ENCODE results near the gene ZNF157.

The ZNF157 gene

DNA sequence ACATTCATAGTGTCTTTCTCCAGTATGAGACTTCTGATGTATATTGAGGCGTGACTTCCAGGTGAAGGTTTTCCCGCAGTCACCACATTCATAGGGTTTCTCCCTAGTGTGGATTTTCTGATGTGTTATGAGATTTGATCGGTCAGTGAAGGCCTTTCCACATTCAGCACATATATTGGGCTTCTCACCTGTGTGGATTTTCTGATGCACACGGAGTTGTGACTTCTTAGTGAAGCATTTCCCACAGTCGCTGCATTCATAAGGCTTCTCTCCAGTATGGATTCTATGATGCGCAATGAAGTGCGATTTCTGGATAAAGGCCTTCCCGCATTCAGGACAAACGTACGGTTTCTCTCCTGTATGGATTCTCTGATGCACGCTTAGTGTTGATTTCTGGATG, 77.2 kb downstream of the ZNF157 start:
- DNase-seq = no peak

GRCh38 chrX:47448165-47448806, 77.9 kb downstream of the ZNF157 start:
- DNase-seq = no peak

- DNase-seq = no peak
These were observed 81.7 kb downstream of the ZNF157 start for GRCh38 chrX:47452112-47452511.

- no peak for DNase-seq
These were observed 85.7 kb downstream of the ZNF157 start for GRCh38 chrX:47456080-47456479.

DNA sequence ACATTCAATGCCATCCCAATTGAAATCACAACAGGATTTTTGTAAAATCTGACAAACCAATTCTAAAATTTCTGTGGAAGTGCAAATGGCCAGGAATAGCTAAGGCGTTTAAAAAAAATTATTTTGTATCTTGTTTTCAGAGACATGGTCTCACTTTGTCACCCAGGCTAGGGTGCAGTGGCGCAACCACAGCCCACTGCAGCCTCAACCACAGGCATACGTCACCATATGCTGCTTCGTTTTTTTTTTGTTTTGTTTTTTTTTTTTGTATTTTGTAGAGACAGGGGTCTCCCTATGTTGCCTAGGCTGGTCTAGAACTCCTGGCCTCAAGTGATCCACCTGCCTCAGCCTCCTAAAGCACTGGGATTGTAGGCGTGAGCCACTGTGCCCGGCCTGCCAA, 88.2 kb downstream of the ZNF157 start:
- no peak for DNase-seq

DNA sequence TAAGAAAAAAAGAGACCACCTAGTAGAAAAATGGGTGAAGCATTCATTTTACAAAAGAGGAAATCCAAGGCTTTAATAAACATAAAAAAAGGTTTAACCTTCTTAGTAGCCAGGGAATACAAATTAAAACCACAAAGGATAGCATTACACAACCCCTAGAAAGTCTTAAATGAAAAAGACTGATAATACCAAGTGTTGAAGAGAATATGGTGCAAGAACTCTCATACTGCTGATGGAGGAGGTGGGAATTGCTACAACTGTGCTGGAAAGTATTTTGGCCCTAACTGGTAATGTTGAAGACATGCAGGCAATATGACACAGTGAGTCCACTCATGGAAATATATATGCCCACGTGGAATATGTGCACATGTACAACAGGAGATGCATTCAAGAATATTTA, 90.2 kb downstream of the ZNF157 start:
- no peak for DNase-seq

Data from hippocampal formation (tissue), 2 donors.